GM23248 (cell line): Measurements from ENCODE around the gene METTL5.

Source experiments
- EZH2 ChIP-seq: fragments of 200-600 bp; sonication (generic); IDR thresholded peaks from 2 replicates; pipeline ENCODE4 v1.6.1; 2018; ENCODE audit warnings: antibody characterized with exemption, mild to moderate bottlenecking; ENCODE audit not compliant: insufficient read depth, poor library complexity, severe bottlenecking
- EZH2phosphoT487 ChIP-seq: fragments of 200-600 bp; sonication (generic); IDR thresholded peaks from 2 replicates; pipeline ENCODE4 v1.6.1; 2018; ENCODE audit warnings: antibody characterized with exemption, moderate library complexity, mild to moderate bottlenecking, low read depth; ENCODE audit not compliant: insufficient read depth

- TF ChIP-seq EZH2: no peak
- no peak for TF ChIP-seq EZH2phosphoT487
Observed at GRCh38 chr2:169853041-169853668, 28.4 kb upstream of the METTL5 start.
